Measurements from ENCODE around the gene NEDD4L.

DNA sequence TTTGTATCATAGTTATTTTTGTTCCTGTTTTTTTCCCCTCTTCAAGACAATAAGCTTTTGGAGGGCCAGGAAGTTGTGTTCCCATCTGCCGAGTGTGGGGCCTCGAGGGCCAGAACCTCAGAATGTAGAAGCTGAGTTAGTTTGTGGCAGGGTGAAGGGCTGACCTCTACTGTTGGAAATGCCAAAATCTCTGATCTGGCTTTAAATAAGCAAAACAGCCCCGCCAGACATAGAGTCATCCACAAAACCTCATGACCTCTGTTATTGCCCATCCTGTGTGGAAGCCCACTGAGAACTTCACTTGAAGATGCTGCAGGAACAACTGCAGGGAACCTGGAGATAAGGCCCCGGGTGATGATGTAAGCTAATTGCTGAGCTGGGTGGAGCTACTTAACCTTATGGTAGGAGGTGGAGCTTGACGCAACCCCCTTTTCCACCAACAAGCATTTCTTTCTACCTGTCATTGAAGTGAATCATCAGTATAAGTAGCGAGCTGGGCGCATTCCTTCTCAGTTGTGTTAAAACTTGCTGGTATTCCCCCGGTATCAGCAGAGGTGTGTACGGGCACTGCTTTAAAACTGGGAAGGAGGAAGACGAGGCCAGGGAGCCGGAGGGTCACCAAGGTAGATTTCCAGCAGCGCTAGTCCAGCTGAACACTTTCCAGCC is 177.2 kb downstream of the NEDD4L start:
- TF ChIP-seq EZH2 (IDR thresholded peaks at IDR 0.05; ENCODE audit: borderline replicate concordance, low read length): no peak
- TF ChIP-seq, protein P1, sequence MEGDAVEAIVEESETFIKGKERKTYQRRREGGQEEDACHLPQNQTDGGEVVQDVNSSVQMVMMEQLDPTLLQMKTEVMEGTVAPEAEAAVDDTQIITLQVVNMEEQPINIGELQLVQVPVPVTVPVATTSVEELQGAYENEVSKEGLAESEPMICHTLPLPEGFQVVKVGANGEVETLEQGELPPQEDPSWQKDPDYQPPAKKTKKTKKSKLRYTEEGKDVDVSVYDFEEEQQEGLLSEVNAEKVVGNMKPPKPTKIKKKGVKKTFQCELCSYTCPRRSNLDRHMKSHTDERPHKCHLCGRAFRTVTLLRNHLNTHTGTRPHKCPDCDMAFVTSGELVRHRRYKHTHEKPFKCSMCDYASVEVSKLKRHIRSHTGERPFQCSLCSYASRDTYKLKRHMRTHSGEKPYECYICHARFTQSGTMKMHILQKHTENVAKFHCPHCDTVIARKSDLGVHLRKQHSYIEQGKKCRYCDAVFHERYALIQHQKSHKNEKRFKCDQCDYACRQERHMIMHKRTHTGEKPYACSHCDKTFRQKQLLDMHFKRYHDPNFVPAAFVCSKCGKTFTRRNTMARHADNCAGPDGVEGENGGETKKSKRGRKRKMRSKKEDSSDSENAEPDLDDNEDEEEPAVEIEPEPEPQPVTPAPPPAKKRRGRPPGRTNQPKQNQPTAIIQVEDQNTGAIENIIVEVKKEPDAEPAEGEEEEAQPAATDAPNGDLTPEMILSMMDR (conservative IDR thresholded peaks at IDR 0.05 in 1 of 2, IDR thresholded peaks at IDR 0.05 in 1 of 2; ENCODE audit: extremely low read depth in 1 of 2, insufficient read depth in 1 of 2, low read depth in 1 of 2, low read length in 2 of 2): no peak
